ENCODE measurements around the gene MT1A.
A peak's percentile ranks its signal among the peaks of the same experiment; 100 is the strongest.

Gene MT1A

DNA sequence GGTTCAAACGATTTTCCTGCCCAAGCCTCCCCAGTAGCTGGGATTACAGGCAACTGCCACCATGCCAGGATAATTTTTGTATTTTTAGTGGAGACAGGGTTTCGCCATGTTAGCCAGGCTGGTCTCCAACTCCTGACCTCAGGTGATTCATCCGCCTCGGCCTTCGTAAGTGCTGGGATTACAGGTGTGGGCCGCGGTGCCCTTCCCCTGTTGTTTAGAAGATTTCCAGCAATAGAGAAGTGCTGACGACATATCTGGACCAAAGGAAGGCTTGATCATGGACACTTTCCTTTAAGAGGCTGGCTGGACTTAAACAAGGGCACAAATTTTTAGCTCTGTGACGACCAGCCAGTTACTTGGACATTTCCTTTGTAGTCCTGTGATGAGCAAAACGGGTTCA, 7.3 kb upstream of the MT1A start:
- Mint-ChIP-seq H3K4me1 (ENCODE audit: low read depth) (peaks cover 31% of the 10 kb centered on the region), H3K9me3 (no peaks in the 10 kb centered on the region), H3K4me3 (no peak overlapping the region), H3K36me3 (ENCODE audit: low read depth) (peaks cover 4% of the 10 kb centered on the region), H3K27ac (no peak overlapping the region), H3K27me3 (ENCODE audit: low read depth) (peaks cover 57% of the 10 kb centered on the region)
- no peak for DNase-seq (ENCODE audit: low spot score)

DNA sequence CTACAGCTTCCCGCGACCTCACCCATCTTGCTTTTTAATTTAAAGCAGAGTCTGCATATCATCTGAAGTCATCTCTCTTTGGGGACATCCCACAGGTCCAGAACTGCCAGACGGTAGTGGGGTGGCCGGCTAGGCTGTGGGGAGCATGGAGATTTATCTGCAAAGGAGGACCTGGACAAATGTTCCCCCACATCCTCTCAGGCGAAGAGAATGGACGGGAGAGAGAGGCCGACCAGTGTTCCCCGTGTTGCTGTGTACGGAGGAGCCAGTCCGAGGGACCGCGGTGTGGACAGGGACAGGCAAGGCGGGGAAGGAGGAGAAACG, 6.7 kb upstream of the MT1A start:
- H3K9me3 Mint-ChIP-seq, result no peaks in the 10 kb centered on the region
- no peak overlapping the region for H3K27ac Mint-ChIP-seq
- H3K4me3 Mint-ChIP-seq, result peak overlapping the region; percentile 66
- no peak for DNase-seq (ENCODE audit: low spot score)
- peaks cover 62% of the 10 kb centered on the region for H3K27me3 Mint-ChIP-seq (ENCODE audit: low read depth)
- peaks cover 28% of the 10 kb centered on the region for H3K4me1 Mint-ChIP-seq (ENCODE audit: low read depth)
- H3K36me3 Mint-ChIP-seq (ENCODE audit: low read depth), result peaks cover 4% of the 10 kb centered on the region

DNA sequence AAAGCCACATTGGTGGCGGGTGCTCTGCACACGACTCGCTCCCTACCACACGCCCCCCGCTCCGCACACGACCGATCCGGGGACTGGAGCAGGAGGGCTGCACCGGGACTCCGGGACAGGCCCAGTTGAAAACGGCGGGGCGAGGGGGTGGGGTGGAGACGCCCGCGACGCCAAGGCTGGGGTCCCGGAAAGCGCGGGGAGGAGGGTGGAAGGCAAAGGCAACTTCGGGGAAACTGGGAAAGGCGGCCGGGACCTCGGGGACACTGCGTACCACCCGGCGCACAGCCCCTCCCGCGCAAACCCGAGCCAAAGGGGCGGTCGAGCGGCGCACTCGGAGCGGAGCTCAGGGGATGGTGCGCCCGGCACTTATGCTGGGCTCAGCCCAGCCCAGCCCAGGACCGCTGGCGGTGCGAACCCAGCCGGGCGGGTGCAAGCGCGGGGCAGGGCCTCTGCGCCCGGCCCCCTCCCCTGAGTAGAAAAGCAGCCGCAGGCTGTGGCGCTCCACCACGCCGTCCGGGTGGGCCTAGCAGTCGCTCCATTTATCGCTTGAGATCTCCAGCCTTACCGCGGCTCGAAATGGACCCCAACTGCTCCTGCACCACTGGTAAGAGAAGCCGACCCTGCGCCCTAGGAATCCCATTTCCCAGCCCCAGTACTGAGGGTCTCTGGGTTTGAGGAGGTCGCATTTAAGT, 6.2 kb upstream of the MT1A start, which contains the start of gene MT1M:
Gene MT1M (plus strand): TSS at position 504 of the 692 bp plus-strand sequence. CDS start 73 bp downstream, at position 577.
- no peak for DNase-seq (ENCODE audit: low spot score)
- Mint-ChIP-seq H3K4me3 (peak within 1 kb of the TSS; percentile 66), H3K27ac (no peak within 1 kb of the TSS)

DNA sequence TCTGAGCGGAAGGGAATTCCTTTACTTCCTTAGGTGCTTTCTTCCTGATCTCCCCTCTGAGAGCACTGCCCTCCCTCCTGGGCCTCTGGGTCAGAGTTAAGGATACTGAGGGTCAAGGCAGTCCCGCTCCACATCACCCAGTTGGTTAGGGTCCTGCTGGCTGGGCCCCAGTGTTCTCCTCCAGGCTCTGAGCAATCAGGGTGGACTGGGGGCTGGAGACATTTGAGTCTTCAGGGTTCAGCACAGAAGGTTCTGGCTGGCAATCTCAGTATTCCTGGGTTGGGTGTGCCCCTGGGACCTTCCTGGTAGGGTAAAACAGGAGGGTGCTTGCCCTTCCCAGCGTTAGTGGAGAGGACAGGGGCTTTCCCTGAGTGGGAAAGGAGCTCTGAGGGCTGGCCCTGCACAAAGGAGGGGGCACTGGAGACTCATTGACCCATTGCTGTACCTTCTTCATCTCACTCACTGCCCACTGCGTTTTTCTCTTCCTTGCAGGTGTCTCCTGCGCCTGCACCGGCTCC, 5.6 kb upstream of the MT1A start:
- Mint-ChIP-seq H3K4me1 (ENCODE audit: low read depth) (peaks cover 29% of the 10 kb centered on the region), H3K36me3 (ENCODE audit: low read depth) (peaks cover 4% of the 10 kb centered on the region), H3K9me3 (no peaks in the 10 kb centered on the region), H3K27ac (no peak overlapping the region), H3K4me3 (peak overlapping the region; percentile 54), H3K27me3 (ENCODE audit: low read depth) (peaks cover 74% of the 10 kb centered on the region)
- DNase-seq (ENCODE audit: low spot score), result no peak

More for the DNA sequence above, 6.2 kb upstream of the MT1A start, which contains the start of gene MT1M:
- Mint-ChIP-seq H3K4me1 (ENCODE audit: low read depth) (peaks cover 24% of the 10 kb centered on the region), H3K36me3 (ENCODE audit: low read depth) (peaks cover 4% of the 10 kb centered on the region), H3K27me3 (ENCODE audit: low read depth) (peaks cover 68% of the 10 kb centered on the region), H3K9me3 (no peaks in the 10 kb centered on the region)

DNA sequence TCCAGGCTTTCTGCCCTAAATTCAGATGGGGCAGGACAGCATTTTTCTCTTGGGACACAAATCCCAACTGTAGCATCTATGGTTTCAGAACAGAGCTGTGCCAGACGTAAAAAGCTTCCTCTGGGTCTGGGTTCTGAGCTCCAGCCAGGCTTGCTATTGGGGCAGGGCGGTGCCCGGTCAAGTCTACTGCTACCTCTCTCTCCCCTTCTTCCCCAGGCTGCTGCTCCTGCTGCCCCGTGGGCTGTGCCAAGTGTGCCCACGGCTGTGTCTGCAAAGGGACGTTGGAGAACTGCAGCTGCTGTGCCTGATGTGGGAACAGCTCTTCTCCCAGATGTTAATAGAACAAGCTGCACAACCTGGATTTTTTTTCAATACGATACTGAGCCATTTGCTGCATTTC, 4.9 kb upstream of the MT1A start:
- Mint-ChIP-seq H3K27ac (no peak overlapping the region), H3K36me3 (ENCODE audit: low read depth) (peaks cover 4% of the 10 kb centered on the region), H3K27me3 (ENCODE audit: low read depth) (peaks cover 77% of the 10 kb centered on the region), H3K4me3 (no peak overlapping the region), H3K4me1 (ENCODE audit: low read depth) (peaks cover 31% of the 10 kb centered on the region), H3K9me3 (no peaks in the 10 kb centered on the region)
- no peak for DNase-seq (ENCODE audit: low spot score)

DNA sequence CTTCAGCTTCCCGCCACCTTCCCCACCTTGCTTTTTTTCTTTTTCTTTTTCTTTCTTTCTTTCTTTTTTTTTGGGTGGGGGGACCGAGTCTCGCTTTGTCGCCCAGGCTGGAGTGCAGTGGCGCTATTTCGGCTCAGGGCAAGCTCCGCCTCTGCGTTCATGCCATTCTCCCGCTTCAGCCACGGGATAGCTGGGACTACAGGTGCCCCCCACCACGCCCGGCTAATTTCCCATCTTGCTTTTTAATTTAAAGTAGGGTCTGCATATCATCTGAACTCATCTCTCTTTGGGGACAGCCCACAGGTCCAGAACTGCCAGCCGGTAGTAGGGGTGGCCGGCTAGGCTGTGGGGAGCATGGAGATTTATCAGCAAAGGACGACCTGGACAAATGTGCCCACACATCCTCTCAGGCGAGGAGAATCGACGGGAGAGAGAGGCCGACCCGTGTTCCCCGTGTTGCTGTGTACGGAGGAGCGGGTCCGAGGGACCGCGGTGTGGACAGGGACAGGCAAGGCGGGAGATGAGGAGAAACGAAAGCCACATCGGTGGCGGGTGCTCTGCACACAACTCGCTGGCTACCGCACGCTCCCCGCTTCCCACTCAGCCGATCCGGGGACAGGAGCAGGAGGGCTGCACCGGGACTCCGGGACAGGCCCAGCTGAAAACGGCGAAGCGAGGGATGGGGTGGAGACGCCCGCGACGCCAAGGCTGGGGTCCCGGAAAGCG, 3.6 kb upstream of the MT1A start:
- Mint-ChIP-seq H3K27ac (peak overlapping the region; percentile 5), H3K4me1 (ENCODE audit: low read depth) (peaks cover 31% of the 10 kb centered on the region)

DNA sequence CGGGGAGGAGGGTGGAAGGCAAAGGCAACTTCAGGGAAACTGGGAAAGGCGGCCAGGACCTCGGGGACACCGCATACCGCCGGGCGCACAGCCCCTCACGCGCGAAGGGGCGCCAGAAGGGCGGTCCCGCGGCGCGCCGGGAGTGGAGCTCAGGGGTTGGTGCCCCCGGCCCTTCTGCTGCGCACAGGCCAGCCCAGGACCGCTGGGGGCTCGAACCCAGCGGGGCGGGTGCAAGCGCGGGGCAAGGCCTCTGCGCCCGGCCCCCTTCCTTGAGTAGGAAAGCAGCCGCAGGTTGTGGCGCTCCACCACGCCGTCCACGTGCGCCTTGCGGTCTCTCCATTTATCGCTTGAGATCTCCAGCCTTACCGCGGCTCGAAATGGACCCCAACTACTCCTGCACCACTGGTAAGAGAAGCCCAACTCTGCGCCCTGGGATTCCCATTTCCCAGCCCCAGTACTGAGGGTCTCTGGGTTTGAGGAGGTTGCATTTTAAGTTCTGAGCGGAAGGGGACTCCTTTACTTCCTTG, 3.0 kb upstream of the MT1A start:
- peaks cover 4% of the 10 kb centered on the region for H3K36me3 Mint-ChIP-seq (ENCODE audit: low read depth)
- H3K27me3 Mint-ChIP-seq (ENCODE audit: low read depth), result peaks cover 89% of the 10 kb centered on the region
- peak overlapping the region; percentile 45 for H3K4me3 Mint-ChIP-seq
- DNase-seq (ENCODE audit: low spot score), result no peak
- peaks cover 27% of the 10 kb centered on the region for H3K4me1 Mint-ChIP-seq (ENCODE audit: low read depth)
- H3K27ac Mint-ChIP-seq, result no peak overlapping the region
- no peaks in the 10 kb centered on the region for H3K9me3 Mint-ChIP-seq

More for the DNA sequence above, 3.6 kb upstream of the MT1A start:
- Mint-ChIP-seq H3K27me3 (ENCODE audit: low read depth) (peaks cover 89% of the 10 kb centered on the region), H3K9me3 (no peaks in the 10 kb centered on the region), H3K36me3 (ENCODE audit: low read depth) (peaks cover 4% of the 10 kb centered on the region), H3K4me3 (peak overlapping the region; percentile 73)
- no peak for DNase-seq (ENCODE audit: low spot score)

DNA sequence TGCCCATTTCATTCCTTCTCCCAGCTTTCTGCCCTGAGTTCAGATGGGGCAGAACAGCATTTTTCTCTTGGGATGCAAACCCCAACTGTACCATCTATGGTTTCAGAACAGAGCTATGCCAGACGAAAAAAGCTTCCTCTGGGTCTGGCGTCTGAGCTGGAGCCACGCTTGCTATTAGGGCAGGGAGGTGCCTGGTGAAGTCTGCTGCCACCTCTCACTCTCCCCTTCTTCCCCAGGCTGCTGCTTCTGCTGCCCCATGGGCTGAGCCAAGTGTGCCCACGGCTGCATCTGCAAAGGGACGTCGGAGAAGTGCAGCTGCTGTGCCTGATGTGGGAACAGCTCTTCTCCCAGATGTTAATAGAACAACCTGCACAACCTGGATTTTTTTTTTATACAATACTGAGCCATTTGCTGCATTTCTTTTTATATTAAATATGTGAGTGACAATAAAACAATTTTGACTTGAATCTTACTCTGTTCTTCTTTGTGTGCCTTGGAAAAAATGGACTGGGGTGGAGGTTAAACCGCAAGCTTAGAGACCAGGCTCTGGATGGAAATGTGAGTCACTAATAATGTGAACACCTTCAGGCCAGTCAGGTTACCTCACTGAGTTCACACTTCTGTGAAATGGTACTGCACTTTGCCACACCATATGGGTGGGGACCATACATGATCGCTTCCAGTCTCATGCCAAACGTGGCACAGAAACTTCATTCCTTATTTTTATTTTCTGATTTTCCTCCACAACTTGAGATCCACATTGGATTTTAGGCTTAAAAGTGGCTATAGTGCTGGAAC, 1.7 kb upstream of the MT1A start:
- no peaks in the 10 kb centered on the region for H3K9me3 Mint-ChIP-seq
- H3K4me1 Mint-ChIP-seq (ENCODE audit: low read depth), result peaks cover 25% of the 10 kb centered on the region
- no peak for DNase-seq (ENCODE audit: low spot score)
- H3K27ac Mint-ChIP-seq, result no peak overlapping the region
- H3K27me3 Mint-ChIP-seq (ENCODE audit: low read depth), result peaks cover 81% of the 10 kb centered on the region
- H3K4me3 Mint-ChIP-seq, result no peak overlapping the region
- peaks cover 4% of the 10 kb centered on the region for H3K36me3 Mint-ChIP-seq (ENCODE audit: low read depth)

DNA sequence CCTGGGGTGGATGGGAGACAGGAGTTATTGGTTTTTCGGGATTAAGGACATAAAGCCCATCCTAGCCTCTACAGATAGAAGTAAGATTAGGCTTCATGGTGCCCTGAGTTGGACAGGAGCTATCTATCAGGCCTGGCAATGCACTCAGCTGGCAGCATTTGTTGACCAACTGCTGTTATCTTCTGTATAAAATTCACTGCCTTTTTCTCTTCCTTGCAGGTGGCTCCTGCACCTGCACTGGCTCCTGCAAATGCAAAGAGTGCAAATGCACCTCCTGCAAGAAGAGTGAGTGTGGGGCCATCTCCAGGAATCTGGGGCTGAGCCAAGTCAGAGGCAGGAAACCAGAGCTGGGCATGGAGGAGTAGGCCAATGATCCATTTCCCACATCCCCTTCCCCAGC, 579 bp downstream of the MT1A start:
- Mint-ChIP-seq H3K36me3 (ENCODE audit: low read depth) (peaks cover 4% of the 10 kb centered on the region), H3K4me3 (no peak overlapping the region), H3K4me1 (ENCODE audit: low read depth) (peaks cover 35% of the 10 kb centered on the region), H3K9me3 (no peaks in the 10 kb centered on the region), H3K27ac (no peak overlapping the region), H3K27me3 (ENCODE audit: low read depth) (peaks cover 70% of the 10 kb centered on the region)
- no peak for DNase-seq (ENCODE audit: low spot score)

DNA sequence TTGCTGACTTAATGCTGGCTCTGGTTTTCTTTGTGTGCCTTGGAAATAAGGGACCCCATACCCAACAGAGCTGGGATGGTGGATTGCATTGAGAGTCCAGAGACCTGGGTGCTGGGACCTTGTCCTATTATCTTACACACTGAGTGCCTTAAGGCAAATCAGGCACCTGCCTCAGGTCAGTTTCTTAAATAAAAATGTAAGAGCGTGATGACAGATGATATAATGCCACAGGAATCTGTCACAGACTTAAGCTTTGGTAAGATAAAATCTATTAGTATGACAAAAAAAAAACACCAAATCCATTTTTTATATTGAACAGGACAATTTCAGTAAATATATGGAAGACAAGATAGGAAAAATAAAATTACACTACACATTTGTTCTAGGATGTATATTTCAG, 1.6 kb downstream of the MT1A start:
- peaks cover 59% of the 10 kb centered on the region for H3K27me3 Mint-ChIP-seq (ENCODE audit: low read depth)
- no peak for DNase-seq (ENCODE audit: low spot score)
- no peak overlapping the region for H3K27ac Mint-ChIP-seq
- H3K36me3 Mint-ChIP-seq (ENCODE audit: low read depth), result peaks cover under 1% of the 10 kb centered on the region
- H3K9me3 Mint-ChIP-seq, result no peaks in the 10 kb centered on the region
- H3K4me1 Mint-ChIP-seq (ENCODE audit: low read depth), result peaks cover 34% of the 10 kb centered on the region
- H3K4me3 Mint-ChIP-seq, result no peak overlapping the region

DNA sequence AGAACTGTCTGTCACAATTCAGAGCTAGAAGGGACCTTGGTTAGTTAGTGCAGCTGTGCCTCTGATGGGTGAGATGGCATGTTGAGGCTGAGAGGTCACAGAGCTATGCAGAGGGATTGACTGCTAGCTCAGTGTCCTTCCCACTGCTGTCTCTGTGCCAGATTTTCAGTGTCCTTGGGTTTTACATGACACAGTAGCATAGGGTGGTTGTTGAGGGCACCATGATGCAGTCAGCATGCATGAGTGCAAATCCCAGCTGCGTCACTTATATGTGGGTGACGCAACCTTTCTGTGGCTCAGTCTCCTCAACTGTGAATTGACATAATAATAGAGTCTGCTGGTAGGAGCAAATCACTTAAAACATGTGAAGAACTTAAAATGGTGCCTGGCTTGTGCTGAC, 2.7 kb downstream of the MT1A start:
- H3K27ac Mint-ChIP-seq, result no peak overlapping the region
- peaks cover 56% of the 10 kb centered on the region for H3K27me3 Mint-ChIP-seq (ENCODE audit: low read depth)
- peaks cover 29% of the 10 kb centered on the region for H3K4me1 Mint-ChIP-seq (ENCODE audit: low read depth)
- no peak overlapping the region for H3K4me3 Mint-ChIP-seq
- DNase-seq (ENCODE audit: low spot score), result no peak
- H3K9me3 Mint-ChIP-seq, result no peaks in the 10 kb centered on the region
- no peaks in the 10 kb centered on the region for H3K36me3 Mint-ChIP-seq (ENCODE audit: low read depth)

DNA sequence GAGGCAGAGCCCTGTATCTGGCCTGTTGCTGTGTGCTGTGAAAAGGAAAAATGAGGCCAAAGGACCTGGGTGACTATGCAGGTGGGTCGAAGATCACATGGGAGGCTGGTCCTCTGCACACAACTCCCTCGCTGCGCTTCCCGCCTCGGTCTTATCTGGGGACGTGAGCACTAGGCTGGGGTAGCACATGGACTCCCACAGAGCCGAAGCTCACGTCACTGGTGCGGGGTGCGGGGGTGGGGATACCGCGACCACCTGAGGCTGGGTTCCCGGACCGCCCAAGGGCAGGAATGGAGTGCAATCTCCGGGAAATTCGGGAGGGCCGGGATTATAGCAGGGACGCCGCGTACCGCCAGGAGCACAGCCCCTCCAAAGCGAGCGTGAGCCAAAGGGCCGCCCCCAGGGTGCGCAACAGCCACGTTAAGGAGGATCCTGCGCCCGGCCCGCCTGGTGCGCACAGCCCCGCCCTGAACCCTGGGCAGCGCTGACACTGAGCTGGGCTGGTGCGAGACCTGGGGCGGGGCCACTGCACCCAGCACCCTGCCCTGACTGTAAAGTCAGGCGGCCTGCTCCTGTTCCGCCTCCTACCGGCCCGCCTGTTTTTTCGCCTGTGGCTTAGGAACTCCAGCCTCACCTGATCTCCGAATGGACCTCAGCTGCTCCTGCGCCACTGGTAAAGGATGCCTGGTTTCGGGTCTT, 4.8 kb downstream of the MT1A start:
- DNase-seq (ENCODE audit: low spot score), result peak; percentile 85
- no peaks in the 10 kb centered on the region for H3K9me3 Mint-ChIP-seq
- peak overlapping the region; percentile 76 for H3K4me3 Mint-ChIP-seq
- no peak overlapping the region for H3K27ac Mint-ChIP-seq
- no peaks in the 10 kb centered on the region for H3K36me3 Mint-ChIP-seq (ENCODE audit: low read depth)
- peaks cover 50% of the 10 kb centered on the region for H3K27me3 Mint-ChIP-seq (ENCODE audit: low read depth)
- H3K4me1 Mint-ChIP-seq (ENCODE audit: low read depth), result peaks cover 23% of the 10 kb centered on the region

DNA sequence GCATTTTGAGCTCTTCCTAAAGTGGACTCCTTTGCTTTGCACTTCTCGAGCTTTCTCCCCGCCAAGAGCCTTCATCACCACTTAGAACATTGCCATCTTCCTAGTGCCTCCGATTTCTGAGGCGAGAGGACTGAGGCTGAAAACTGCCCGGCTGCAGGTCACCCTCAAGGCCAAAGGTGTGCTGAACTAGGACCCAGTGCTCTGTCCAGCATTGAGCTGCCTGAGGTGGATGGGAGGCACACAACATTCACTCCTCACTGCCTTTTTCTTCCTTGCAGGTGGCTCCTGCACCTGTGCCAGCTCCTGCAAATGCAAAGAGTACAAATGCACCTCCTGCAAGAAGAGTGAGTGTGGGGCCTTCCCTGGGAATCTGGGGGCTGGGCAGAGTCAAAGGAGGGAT, 5.4 kb downstream of the MT1A start:
- DNase-seq (ENCODE audit: low spot score), result no peak
- Mint-ChIP-seq H3K27ac (no peak overlapping the region), H3K4me1 (ENCODE audit: low read depth) (peaks cover 19% of the 10 kb centered on the region), H3K9me3 (no peaks in the 10 kb centered on the region), H3K4me3 (peak overlapping the region; percentile 76), H3K27me3 (ENCODE audit: low read depth) (peaks cover 50% of the 10 kb centered on the region), H3K36me3 (ENCODE audit: low read depth) (no peaks in the 10 kb centered on the region)
